Activated effector memory CD4-positive, alpha-beta T cell treated with Interleukin-2 at 50 U/mL for 16 hours (primary cell): Measurements from ENCODE around the gene NOLC1.

Experiments
- DNase-seq: peaks from one replicate; pipeline ENCODE4 v3.0.0-alpha.2; 2020

Gene NOLC1

DNA sequence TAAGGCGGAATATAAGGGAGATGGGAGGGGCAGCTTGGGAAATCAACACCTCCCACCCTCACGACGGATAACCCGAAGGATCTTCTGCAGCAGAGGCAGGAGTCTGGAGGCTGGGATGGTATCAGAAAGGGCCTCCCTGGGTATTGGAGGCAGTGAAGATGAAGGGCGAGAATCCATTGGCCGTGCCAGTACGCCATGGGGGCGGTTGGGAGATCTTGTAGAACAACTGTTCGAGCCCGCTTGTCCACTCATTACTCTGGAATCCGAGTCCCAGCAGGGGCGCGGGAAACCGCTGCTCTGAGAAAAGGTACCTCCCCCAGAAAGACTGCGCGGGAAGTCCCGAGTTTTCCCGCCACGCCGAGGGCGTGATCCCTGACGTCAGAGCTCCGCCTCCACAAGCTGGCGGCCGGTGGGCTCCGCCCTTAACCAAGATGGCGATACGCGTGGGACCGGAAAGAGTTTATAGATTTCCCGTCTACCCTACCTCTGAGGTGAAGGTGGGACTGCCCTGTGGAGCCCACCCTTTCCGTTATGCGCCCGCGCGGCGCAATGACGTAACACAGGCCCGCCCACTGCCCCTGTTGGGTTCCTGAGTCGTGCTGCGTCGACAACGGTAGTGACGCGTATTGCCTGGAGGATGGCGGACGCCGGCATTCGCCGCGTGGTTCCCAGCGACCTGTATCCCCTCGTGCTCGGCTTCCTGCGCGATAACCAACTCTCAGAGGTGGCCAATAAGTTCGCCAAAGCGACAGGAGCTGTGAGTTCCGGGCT, at the start of gene NOLC1:
NOLC1 (plus strand) TSS at position 616 of the 771 bp plus-strand sequence; CDS start at position 638, 22 bp downstream.
- DNase-seq = peak; percentile 100

DNA sequence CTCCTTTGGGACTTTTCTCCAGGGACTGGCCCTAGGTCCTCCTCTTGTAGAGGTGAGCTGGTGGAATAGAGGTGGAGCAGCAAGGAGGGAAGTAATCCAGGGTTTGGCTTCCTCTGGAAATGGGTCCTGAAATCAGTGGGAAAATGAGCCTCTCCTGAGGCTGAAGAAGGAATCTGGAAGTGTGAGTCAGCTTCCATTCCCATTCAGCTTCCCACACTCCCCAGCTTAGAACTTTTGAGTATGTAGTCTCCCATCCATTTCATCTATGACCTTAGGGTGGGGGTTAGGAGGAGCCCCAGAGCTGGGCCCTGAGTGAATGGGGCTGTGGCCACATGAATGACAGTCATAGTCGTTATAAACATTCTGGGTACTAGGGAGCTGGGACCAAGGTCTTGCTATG, 49.8 kb upstream of the NOLC1 start:
- no peak for DNase-seq

DNA sequence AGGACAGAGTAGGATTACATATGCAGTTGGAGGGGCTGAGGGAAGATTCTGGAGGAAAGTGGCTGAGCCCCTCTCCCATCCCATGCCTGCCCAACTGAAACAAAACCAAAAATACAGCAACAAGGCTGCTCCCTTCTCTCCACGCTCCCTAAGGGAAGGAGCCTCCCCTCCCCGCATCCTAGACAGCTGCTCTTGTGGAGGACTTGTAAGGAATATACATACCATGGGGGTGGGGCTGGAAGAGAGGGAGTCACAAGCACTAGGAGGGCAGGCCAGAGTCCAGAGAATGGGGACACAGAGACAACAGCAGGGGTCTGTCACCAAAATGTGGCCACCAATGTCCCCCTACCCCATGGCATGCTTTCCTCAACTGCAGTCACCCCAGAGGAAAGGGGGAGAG, 45.2 kb upstream of the NOLC1 start:
- no peak for DNase-seq

DNA sequence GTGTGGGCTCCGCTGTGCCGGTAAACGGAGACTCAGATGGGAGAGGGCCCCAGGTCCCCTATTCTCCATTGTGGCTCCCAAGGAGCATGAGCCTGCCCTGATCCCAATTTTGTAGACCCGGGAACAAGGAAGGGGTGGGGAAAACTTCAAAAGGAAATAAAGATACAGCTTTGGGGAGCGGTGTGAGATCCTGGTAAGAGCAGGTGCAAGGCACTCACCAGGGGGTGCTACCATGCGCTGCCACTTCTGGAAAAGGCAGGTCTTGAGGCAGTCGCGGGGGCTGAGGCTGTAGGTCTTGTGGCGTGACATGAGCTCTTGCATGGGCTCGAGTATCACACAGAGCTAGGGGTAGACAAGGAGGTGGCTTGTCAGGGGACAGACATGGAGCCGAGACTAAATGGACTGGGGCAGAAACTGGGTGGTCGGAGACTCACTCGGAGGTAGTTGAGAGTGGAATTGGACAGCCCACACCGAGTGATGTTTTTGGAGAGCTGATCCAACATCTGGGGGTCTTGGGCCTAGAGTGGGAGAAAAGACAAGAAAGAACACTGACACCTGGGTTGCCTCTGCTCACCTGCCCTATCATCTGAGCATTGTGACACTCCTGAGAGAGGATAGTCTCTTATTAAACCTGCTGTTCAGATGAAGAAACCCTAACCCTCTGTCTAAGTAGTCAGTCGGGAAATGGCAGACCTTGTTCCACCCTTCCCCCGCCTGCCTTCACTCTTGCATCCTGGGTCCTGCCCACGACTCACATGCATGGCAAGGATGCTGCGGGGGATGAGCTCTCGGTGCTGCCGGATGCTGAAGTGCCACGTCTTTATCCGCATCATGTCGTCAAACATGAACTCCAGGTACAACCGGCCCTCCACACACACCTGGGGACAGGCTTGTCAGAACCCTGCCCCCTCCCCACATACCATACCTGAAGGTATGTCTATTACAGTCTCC, 42.7 kb upstream of the NOLC1 start:
- DNase-seq = no peak

DNA sequence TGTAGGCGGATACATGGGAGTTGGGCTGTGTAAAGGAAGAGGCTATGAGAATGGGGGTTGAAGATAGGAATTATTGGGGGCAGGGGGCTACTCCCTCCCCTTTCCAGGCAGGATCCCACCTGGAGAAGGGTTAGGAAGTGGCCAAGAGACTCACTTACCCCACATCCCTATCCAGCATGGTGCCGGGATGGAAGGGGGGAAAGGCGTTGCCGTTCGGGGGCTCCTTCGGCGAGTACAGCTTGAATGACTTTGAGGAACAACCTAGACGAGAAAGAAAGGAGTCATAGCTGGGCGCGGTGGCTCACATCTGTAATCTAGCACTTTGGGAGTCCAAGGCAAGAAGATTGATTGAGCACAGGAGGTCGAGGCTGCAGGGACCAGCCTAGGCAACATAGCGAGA, 40.9 kb upstream of the NOLC1 start:
- no peak for DNase-seq

DNA sequence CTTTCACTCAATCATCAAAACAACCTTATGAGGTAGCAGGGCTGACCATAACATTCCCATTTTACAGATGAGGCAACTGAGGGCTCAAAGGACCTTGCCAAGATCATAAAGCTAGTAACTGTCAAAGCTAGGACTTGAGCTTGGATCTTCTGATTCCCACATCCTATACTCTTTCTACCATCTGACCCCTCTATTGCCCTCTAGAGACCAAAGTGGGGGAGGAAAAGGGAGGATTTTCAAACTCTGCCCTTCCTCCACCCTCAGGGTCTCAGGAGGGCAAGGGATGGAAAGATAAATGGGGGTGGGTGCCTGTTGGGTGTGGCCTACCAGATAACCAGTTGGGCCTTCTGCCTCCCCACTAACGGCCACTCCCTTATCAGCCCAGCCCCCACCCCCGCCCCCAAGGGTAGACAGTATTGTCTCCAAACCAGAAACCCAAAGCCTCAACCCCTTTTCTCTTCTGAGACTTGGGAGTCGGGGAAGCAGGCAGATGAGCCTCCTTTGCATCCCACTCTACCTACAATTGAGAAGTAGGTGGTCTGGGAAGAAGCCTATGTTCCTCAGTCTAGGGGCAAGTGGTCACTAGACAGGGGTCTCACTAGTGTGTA, 39.9 kb upstream of the NOLC1 start:
- no peak for DNase-seq

DNA sequence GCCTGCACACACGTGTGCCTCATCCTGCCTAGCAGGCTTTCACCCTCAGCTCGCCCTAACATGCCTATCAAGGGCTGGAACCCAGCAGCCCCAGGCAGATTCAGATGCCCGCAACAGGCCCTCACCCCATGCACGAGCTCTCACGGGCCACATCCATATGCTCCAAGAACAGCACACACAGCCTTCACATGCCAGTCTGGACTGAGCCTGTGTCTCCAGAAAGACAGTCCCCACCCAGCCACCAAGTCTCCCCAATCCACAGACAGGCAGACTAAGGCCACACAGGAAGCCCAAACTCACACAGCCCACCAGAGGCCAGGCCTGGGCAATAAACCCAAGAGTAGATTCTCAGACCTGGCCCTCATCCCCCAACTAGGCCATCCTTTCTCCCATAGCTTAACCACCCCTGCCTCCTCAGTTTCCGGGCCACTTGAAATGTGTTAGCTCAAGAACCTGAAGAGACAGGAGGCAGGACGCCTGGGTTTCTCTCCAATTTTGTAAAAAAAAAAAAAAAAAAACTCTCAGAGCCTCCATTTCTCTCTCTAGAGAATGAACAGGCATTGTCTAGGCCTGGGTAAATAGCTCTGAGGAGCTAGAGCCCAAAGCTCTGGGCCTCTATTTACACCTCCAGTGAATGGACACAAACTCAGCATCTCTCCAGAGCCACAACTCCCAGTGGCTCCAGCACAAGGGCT, 38.8 kb upstream of the NOLC1 start:
- DNase-seq = no peak

DNA sequence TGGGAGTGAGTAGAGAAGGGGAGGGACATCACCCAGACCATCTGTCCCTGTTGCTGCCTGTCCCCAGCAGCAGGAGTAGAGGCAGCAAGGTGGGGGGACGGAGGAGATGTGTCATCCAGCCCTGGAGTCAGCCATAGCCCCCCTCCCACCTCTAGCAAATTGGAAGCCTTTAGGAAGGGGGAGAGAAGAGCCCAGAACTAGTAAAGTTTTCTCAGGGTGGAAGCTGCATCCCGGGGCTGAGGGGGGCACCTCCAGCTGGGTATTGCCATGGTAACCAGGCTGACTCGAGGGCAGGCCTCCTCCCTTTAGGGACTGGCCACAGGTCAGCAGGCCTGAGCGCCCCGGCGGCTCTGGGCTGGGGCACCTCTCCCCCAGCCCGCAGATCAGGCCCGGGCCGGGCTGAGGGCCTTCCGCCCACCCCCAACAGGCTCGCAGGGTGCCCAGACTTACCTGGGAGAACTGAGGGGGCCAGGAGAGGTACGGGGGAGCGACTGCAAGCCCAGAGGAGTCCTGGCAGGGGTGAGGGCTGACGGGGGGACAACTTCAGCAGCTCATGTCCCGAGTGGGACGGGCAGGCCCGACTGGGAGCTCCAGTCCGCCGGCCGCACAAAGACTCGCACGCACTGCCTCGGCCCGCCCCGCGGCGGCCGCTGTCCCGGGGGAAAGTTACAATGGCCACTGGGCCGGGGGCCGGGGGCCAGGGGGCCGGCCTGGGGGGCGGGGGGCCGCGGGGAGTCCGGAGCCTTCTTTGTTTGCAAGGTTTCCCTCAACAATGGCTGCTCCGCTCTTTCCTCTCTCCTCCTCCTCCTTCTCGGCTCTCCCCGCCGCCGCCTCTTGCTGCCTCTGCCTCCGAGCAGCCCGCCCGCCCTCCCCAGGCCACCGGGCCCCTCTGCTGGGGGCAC, 38.0 kb upstream of the NOLC1 start:
- no peak for DNase-seq

DNA sequence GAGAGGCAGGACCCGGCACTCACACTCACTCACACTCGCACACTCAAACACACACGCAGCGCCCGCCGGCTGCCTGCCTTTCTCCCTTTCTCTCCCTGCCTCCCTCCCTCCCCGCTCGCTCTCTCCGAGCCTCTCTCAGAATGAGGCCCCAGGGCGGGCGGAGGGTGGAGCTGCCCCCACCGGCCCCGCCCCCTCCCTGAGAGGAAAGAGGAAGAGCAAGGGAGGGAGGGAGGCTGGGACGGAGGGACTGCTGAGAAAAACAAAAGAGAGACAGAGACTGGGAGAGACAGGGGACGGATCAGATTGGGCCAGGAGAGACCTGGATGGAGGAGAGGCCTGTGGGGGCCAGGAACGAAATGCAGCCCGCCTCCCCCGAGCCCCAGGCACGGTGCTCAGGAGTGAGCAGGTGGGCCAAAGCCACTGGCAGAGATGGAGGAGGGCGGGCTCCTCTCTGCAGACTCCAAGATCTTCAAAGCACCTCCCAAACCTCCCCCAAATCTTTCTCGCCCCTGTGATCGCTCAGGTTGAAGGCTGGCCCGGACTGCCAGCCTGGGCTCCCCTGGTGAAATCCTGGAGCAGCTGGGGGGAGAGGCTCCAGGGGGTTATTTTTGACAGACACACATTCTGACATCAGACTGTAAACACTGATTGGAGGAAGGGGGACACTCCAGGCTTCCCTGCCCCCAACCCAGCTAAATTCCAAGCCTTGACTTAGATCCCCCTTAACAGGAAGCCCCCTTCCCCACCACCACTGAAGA, 37.1 kb upstream of the NOLC1 start:
- peak; percentile 79 for DNase-seq

DNA sequence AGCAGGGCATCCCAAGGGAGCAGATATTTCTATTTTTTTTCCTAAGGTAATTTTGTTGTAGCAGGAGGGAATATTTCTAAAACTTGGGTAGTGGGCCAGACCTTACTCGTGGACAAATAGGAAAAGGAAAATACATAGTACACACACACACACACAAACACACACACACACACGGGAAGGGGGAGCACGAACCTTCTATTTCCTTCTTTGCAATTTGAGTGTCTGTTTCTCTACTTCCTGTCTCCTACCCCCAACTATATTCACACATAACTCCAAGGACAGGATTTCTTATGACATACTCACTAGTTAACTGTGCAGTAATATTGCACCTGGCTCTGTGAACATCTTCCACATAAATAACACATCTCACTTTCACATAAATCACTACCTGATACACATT, 36.4 kb upstream of the NOLC1 start:
- no peak for DNase-seq

DNA sequence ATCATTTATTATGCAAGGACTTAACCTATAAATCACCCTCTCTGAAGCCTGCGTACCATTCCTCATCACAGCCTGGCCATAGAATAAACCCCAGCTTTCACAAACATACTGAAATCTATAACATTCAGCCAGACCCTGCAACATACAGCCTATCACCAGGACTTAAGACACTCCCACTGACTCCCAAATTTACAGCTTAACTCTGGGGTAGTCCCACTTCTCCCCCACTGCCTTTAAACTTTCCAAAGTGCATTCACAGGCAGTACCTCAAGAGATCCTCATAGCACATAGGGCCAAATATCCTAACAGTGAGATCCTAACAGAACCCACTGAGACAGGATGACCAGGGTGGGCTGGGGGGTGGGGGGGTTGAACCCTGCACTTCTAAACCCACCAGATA, 35.5 kb upstream of the NOLC1 start:
- DNase-seq = no peak

DNA sequence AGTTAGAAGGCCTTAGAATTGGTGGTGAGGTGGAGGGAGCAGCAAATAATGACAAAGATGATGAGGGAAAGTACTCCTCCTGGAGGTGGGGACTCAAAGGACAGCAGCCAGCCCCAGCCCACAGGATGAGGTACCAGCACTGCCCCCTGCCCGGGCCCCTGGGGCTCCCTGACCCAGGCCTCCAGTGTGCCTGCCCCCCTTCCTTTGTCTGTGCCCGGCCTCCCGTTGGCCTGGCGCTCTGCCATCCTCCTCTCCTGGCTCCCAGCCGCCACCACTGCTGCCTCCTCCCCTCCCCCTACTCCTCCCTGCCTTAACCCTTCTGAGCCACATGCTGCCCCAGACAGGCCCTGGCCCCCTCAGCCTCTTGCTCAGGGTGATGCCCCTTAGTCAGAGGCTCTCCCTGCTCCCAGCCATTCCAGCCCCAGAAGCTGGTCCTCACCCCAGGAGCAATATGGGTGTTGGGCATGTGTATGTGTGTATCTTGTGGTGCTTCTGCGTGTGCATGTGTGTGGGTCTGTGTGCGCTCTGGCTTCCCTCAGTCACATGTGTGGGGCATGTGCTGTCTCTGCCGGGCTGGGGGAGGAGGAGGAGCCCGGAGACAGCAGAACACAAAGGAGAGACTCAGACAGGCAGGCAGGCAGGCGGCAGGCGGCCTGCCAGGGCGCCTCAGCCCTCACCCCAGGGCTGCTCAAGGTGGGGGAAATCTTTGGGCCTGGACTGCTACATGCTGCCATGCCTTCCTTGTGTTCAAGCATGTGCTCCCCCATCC, 34.6 kb upstream of the NOLC1 start:
- peak; percentile 53 for DNase-seq

DNA sequence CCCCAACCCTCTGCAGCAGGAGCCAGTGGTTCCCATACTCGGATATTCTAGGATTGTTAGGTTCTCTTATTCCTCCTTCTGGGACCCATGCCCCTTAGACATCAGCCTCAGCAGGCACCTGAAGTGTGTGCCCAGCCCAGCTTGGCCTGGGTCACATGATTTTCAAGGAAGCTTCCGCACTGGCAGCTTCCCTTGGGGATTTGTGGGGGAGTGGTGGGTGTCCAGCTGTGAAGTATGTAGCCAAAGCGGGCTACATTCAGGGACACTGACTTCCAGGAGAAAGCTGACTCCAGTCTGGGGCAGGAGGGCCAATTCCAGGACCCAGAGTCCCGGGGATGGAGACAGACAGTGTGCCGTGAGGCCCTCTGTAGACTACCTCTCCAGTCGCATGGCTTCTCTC, 33.3 kb upstream of the NOLC1 start:
- peak; percentile 15 for DNase-seq

DNA sequence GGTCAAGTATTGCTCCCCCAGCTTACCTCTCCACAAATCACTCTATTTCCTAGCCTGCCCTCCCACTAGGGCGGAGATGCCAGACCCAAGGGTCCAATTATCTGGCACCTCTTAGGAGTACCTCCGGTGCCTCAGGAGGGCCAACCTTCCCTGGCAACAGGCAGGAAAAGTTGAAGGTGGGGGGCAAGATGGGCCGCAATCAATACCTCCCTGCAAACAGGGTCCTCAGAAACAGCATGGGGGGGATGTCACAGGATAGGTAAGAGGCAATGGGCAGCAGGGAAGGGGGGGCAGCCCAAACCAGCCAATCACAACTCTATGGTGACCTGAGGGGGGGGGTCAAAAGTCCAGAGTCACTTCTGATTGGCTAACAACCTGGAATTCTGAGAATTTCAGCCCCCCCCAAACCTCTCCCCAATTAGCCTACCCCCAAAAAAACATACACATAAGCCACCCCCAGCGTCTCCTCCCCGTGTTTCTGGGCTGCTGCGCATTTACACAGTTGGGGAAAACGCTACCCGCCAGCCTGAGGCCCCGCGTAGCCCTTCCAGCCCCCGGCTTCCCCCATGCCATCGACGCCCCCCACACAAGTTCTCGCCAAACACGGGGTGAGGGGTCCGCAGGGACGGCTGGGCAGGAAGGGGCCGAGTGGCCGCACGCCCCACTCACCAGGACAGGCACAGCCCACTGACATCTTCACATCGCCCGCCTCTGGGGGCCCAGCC, 32.6 kb upstream of the NOLC1 start:
- DNase-seq = peak; percentile 31

DNA sequence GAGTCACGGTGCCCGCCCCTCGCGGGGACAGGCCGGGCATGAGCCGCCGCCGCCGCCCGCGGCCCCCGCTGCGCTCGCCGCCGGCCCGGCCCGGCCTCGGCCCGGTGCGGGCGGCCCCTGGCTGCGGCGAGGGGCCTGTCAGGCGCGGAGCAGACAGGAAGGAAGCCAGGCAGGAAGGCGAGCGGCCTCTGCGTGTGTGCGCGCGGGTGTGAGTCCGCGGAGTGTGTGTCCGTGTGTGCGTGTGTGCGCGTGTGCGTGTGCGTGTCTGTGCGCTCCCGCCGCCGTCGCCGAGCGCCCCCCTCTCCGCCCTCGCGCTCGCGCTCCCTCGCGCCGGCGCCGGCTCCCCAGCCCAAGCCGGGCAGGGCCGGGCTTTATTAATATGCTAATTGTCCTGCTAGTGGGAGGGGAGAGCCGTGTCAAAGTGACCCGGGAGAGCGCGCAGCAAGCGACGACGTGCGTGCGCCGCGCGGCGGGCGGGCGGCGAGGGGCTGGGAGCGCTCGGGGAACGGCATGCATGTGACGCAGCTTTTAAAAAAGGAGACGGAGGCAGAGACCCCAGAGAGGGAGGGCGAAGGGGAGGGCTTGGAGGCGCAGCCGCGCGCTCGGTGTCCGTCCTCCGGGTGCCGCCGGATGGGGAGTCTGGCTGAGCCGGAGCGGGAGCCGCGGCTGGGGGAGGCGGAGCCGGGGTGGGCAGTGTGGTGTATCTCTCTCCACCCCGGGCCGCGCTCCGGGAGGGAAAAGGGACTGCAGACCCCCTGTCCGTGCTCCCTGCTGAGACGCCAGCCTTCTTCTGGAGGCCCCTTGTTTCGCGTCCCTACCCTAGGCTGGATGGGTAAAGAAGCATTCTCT, 31.8 kb upstream of the NOLC1 start, which contains the start of gene LDB1:
LDB1 (minus strand) TSS at position 227 of the 849 bp plus-strand sequence. CDS start 258 bp downstream, outside the sequence.
- DNase-seq = peak; percentile 63

DNA sequence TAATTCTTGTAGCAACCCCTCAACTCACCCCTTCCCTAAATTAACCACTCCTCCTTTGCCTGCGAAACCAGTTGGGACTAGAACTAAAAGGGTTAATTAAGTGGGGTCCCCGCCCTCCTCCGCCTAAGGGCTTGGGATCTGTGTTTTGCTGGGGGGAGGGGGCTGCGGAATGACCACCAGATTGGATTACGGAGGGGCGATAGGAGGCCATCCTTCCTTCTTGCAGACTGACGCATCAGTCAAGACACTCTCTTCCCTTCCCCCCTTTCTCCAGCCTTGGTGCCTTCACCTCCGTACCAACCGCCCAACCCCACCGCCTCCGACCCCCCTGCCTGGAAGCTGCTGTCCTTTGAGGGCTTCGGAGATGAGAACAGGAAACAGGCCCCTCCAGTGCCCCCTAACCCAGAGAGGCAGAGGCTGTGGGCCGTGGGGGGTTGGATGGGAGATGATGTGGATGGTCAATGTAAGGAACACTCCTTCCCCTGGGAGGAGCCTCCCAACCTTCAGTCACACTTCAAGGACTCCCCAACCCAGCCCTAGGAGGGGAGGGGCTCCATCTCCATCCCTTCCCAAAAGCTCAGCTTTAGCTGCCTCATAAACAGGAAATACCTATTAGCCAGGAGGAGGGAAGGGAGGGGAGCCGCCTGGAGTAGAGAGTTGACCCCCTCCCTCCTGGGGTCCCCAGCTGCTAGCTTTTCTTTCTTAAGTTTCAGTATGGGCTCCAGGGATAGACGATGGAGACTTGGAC, 31.0 kb upstream of the NOLC1 start:
- DNase-seq = no peak

DNA sequence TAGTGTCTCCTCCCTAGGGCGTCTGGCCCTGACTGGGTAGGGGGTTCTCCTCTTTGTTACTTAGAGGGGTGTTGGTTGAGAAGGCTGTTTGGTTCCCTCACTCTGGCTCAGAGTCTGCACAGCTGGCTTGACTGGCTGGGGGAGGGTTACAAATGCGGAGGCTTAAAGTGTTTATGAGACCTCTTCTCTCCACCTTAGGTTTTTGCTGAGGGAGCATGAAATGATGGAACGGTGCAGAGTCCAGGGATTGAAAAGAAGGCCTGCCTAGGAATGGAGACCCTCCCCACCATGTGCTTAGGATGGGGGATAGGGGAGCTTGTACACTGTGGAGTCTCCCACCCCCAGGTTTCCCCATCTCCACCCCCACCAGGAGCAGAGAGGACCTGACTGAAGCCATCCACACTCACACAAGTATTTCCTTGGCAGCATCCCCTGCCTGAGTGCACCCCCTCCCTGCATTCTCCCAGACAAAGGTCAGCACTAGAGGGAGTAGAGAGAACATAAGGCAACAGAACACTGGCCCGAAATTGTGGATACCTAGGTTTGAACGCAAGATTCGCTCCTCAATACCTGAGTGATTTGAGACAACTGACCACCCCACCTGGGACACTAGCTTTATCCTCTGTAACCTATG, 30.3 kb upstream of the NOLC1 start:
- no peak for DNase-seq
